ENCODE results near the gene TRIM71.
"Not testable (repeated sequence)": the region's sequence is repeated elsewhere in the genome, so short reads cannot be mapped to it uniquely, and the experiment has no call there.

TRIM71 gene

GRCh38 chr3:32847045-32847444 lies 29.2 kb downstream of the TRIM71 start:
- not testable (repeated sequence) for H2BK12ac ChIP-seq (ENCODE audit: low read length in 2 of 2); DNase-seq

DNA sequence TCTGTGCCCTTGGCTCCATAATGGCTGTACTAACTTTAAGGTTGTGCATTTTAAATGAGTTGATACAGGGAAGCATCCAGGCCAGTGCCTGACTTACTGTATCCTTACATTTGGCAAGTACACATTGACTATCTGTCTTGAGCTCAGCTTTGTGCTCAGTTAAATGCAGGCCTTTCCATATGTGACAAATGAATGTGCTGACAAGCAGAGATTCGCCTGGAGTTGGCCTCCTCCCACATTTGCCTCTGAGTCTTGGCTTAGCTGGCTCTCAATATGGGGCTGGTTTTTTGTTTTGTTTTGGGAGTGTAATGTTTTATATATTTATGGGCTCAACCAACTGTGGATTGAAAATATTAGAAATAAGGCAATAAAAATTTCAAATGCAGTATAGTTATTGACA lies 29.7 kb downstream of the TRIM71 start:
- no peak overlapping the region for H4K8ac ChIP-seq (ENCODE audit: low read length)
- H3K9me3 ChIP-seq (ENCODE audit: control insufficient read depth, low read length), result no peaks in the 10 kb centered on the region
- no peak overlapping the region for H2AK5ac ChIP-seq (ENCODE audit: low read length, severe bottlenecking)
- H3K4me1 ChIP-seq (ENCODE audit: control insufficient read depth, insufficient read depth, low read depth, low read length), result no peaks in the 10 kb centered on the region
- H3K4me3 ChIP-seq (ENCODE audit: insufficient read depth in 1 of 2, low read depth in 1 of 2, low read length in 2 of 2), result no peak overlapping the region
- no peaks in the 10 kb centered on the region for H3K36me3 ChIP-seq (ENCODE audit: control insufficient read depth in 1 of 2, insufficient read depth in 2 of 2, low read depth in 1 of 2, low read length in 2 of 2)
- peaks cover 4 to 11% of the 10 kb centered on the region in 2 experiments for H3K27me3 ChIP-seq (ENCODE audit: control insufficient read depth in 1 of 2, insufficient read depth in 1 of 2, low read length in 2 of 2)
- H2BK120ac ChIP-seq (ENCODE audit: low read depth, low read length), result no peak overlapping the region
- H3K27ac ChIP-seq (ENCODE audit: low read length, poor library complexity, severe bottlenecking), result no peak overlapping the region
- no peaks in the 10 kb centered on the region for H3K79me1 ChIP-seq (replicated peaks; ENCODE audit: low read length, poor library complexity, severe bottlenecking)
- no peak for DNase-seq
- H3K18ac ChIP-seq (ENCODE audit: low read depth in 1 of 2, low read length in 2 of 2), result no peak overlapping the region
- H3K9ac ChIP-seq (ENCODE audit: low read length), result no peak overlapping the region
- H2BK15ac ChIP-seq (ENCODE audit: low read depth, poor library complexity, severe bottlenecking), result no peak overlapping the region
- H3K4me2 ChIP-seq (ENCODE audit: low read length, poor library complexity, severe bottlenecking), result no peak overlapping the region
- no peak overlapping the region for H3K4ac ChIP-seq (ENCODE audit: low read depth in 1 of 2, low read length in 2 of 2)
- no peak overlapping the region for H2AFZ ChIP-seq (ENCODE audit: low read depth, low read length)
- H4K91ac ChIP-seq (ENCODE audit: low read length), result no peak overlapping the region
- H2BK5ac ChIP-seq (ENCODE audit: low read depth, low read length, poor library complexity, severe bottlenecking), result no peak overlapping the region
- H3K14ac ChIP-seq (ENCODE audit: low read length in 2 of 2), result no peak overlapping the region
- WGBS, result 42% methylated on average over 1 of the region's 1 CpG
- no peak overlapping the region for H3K23ac ChIP-seq (ENCODE audit: low read length in 2 of 2)
- H2BK12ac ChIP-seq (ENCODE audit: low read length in 2 of 2), result no peak overlapping the region

More at GRCh38 chr3:32847045-32847444, 29.2 kb downstream of the TRIM71 start:
- not testable (repeated sequence) for H3K9ac ChIP-seq (ENCODE audit: low read length); H3K4me3 ChIP-seq (ENCODE audit: insufficient read depth in 1 of 2, low read depth in 1 of 2, low read length in 2 of 2); H2AK5ac ChIP-seq (ENCODE audit: low read length, severe bottlenecking); H3K27ac ChIP-seq (ENCODE audit: low read length, poor library complexity, severe bottlenecking); H3K23ac ChIP-seq (ENCODE audit: low read length in 2 of 2); H3K79me1 ChIP-seq (replicated peaks; ENCODE audit: low read length, poor library complexity, severe bottlenecking); H2AFZ ChIP-seq (ENCODE audit: low read depth, low read length); H2BK5ac ChIP-seq (ENCODE audit: low read depth, low read length, poor library complexity, severe bottlenecking); H4K8ac ChIP-seq (ENCODE audit: low read length); H2BK120ac ChIP-seq (ENCODE audit: low read depth, low read length); H3K4me2 ChIP-seq (ENCODE audit: low read length, poor library complexity, severe bottlenecking); H3K14ac ChIP-seq (ENCODE audit: low read length in 2 of 2); H2BK15ac ChIP-seq (ENCODE audit: low read depth, poor library complexity, severe bottlenecking); H3K9me3 ChIP-seq (ENCODE audit: control insufficient read depth, low read length); H3K18ac ChIP-seq (ENCODE audit: low read depth in 1 of 2, low read length in 2 of 2); H4K91ac ChIP-seq (ENCODE audit: low read length); H3K4me1 ChIP-seq (ENCODE audit: control insufficient read depth, insufficient read depth, low read depth, low read length); H3K36me3 ChIP-seq (ENCODE audit: control insufficient read depth in 1 of 2, insufficient read depth in 2 of 2, low read depth in 1 of 2, low read length in 2 of 2); H3K4ac ChIP-seq (ENCODE audit: low read depth in 1 of 2, low read length in 2 of 2); H3K27me3 ChIP-seq (ENCODE audit: control insufficient read depth in 1 of 2, insufficient read depth in 1 of 2, low read length in 2 of 2)
- WGBS, result 95% methylated on average over 15 of the region's 15 CpGs

DNA sequence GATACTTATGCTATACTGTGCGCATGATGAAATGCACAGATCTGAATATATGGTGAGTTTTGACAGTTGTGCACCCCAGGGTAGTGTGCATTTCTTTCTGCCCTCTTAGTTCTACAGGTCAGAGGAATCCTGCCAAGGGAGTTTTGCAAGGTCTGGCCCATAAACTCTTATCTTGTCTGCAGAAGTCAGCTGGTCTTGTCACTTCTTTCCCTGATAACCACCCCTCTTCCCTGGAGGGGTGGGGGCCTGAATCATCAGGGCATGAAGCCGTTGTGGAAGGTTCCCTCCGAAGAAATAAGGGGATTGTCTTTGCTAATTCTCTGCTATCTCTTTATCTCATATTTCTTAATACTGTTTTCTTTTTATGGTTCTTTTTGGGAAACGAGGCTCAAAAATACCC lies 30.4 kb downstream of the TRIM71 start:
- Histone ChIP-seq H2BK15ac (ENCODE audit: low read depth, poor library complexity, severe bottlenecking) (no peak overlapping the region), H3K27ac (ENCODE audit: low read length, poor library complexity, severe bottlenecking) (no peak overlapping the region), H3K36me3 (ENCODE audit: control insufficient read depth in 1 of 2, insufficient read depth in 2 of 2, low read depth in 1 of 2, low read length in 2 of 2) (no peaks in the 10 kb centered on the region), H3K4me2 (ENCODE audit: low read length, poor library complexity, severe bottlenecking) (no peak overlapping the region), H3K14ac (ENCODE audit: low read length in 2 of 2) (no peak overlapping the region), H2BK120ac (ENCODE audit: low read depth, low read length) (no peak overlapping the region), H2AK5ac (ENCODE audit: low read length, severe bottlenecking) (no peak overlapping the region), H3K4ac (ENCODE audit: low read depth in 1 of 2, low read length in 2 of 2) (no peak overlapping the region), H3K4me3 (ENCODE audit: insufficient read depth in 1 of 2, low read depth in 1 of 2, low read length in 2 of 2) (no peak overlapping the region), H2BK12ac (ENCODE audit: low read length in 2 of 2) (no peak overlapping the region), H3K18ac (ENCODE audit: low read depth in 1 of 2, low read length in 2 of 2) (no peak overlapping the region), H2BK5ac (ENCODE audit: low read depth, low read length, poor library complexity, severe bottlenecking) (no peak overlapping the region), H3K9me3 (ENCODE audit: control insufficient read depth, low read length) (no peaks in the 10 kb centered on the region), H3K79me1 (replicated peaks; ENCODE audit: low read length, poor library complexity, severe bottlenecking) (no peaks in the 10 kb centered on the region), H4K8ac (ENCODE audit: low read length) (no peak overlapping the region), H3K27me3 (ENCODE audit: control insufficient read depth in 1 of 2, insufficient read depth in 1 of 2, low read length in 2 of 2) (peaks cover 4 to 11% of the 10 kb centered on the region in 2 experiments), H3K9ac (ENCODE audit: low read length) (no peak overlapping the region), H3K4me1 (ENCODE audit: control insufficient read depth, insufficient read depth, low read depth, low read length) (no peaks in the 10 kb centered on the region), H2AFZ (ENCODE audit: low read depth, low read length) (no peak overlapping the region), H3K23ac (ENCODE audit: low read length in 2 of 2) (no peak overlapping the region), H4K91ac (ENCODE audit: low read length) (no peak overlapping the region)
- WGBS, result 81% methylated on average over 2 of the region's 4 CpGs
- DNase-seq, result no peak

GRCh38 chr3:32849046-32849445 lies 31.2 kb downstream of the TRIM71 start:
- Histone ChIP-seq H4K91ac (ENCODE audit: low read length) (no peak overlapping the region), H3K27me3 (ENCODE audit: control insufficient read depth in 1 of 2, insufficient read depth in 1 of 2, low read length in 2 of 2) (peaks cover 4 to 11% of the 10 kb centered on the region in 2 experiments), H3K4me3 (ENCODE audit: insufficient read depth in 1 of 2, low read depth in 1 of 2, low read length in 2 of 2) (no peak overlapping the region), H3K9ac (ENCODE audit: low read length) (no peak overlapping the region), H3K4me2 (ENCODE audit: low read length, poor library complexity, severe bottlenecking) (no peak overlapping the region), H3K79me1 (replicated peaks; ENCODE audit: low read length, poor library complexity, severe bottlenecking) (no peaks in the 10 kb centered on the region), H3K4me1 (ENCODE audit: control insufficient read depth, insufficient read depth, low read depth, low read length) (no peaks in the 10 kb centered on the region), H3K14ac (ENCODE audit: low read length in 2 of 2) (no peak overlapping the region), H2AK5ac (ENCODE audit: low read length, severe bottlenecking) (no peak overlapping the region), H2BK5ac (ENCODE audit: low read depth, low read length, poor library complexity, severe bottlenecking) (no peak overlapping the region), H2BK120ac (ENCODE audit: low read depth, low read length) (no peak overlapping the region), H3K4ac (ENCODE audit: low read depth in 1 of 2, low read length in 2 of 2) (no peak overlapping the region), H3K18ac (ENCODE audit: low read depth in 1 of 2, low read length in 2 of 2) (no peak overlapping the region), H2BK12ac (ENCODE audit: low read length in 2 of 2) (no peak overlapping the region), H2BK15ac (ENCODE audit: low read depth, poor library complexity, severe bottlenecking) (no peak overlapping the region), H3K9me3 (ENCODE audit: control insufficient read depth, low read length) (no peaks in the 10 kb centered on the region), H2AFZ (ENCODE audit: low read depth, low read length) (no peak overlapping the region), H3K36me3 (ENCODE audit: control insufficient read depth in 1 of 2, insufficient read depth in 2 of 2, low read depth in 1 of 2, low read length in 2 of 2) (no peaks in the 10 kb centered on the region), H4K8ac (ENCODE audit: low read length) (no peak overlapping the region), H3K23ac (ENCODE audit: low read length in 2 of 2) (no peak overlapping the region), H3K27ac (ENCODE audit: low read length, poor library complexity, severe bottlenecking) (no peak overlapping the region)
- 71% methylated on average over 4 of the region's 4 CpGs for WGBS
- DNase-seq, result no peak
